HG03575 (cell line): ENCODE results near the gene SLC2A9.

Experiments
- ATAC-seq: cut with Tn5 transposase; IDR thresholded peaks from one replicate; pipeline ENCODE4 v1.9.1; 2021; ENCODE audit not compliant: unreplicated experiment, insufficient number of reproducible peaks, low FRiP score; ENCODE audit errors: extremely low read depth

The SLC2A9 gene

DNA sequence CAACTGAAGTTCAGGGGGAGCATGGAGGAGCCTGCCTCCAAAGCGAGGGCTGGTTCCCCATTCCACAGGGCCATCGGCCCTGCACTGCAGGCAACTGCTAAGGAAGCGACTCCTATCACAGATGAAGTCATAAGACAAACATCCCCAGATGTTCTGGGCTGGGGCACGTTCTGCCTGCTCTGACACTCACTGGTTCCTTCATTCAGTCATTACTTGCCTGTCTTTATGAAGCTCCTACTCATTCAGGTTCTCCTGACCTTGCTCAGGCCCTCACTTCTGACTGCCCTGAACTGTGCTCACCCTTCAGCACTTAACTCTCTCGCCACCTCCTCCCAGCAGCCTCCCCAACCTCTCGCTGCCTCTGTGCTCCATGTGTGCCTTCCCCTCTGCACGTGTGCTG lies 2.5 kb upstream of the SLC2A9 start:
- ATAC-seq = no peak

DNA sequence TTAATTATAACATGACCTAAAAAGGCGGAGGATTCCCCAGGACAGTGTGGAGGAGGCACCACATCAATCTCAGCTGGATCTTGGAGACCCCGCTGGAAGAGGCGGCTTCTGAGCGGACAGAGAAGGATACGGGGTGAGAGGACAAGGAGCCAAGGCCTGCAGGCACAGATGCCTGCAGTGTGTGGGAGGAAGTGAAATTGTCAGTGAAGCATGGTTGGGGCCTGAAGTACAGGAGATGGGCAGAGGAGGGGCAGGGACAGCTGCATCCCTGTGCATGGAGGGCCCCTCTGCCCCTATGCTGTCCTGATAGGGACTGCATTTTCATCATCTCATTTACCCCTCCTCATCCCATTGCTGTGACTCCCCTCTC lies 1.7 kb upstream of the SLC2A9 start:
- no peak for ATAC-seq

DNA sequence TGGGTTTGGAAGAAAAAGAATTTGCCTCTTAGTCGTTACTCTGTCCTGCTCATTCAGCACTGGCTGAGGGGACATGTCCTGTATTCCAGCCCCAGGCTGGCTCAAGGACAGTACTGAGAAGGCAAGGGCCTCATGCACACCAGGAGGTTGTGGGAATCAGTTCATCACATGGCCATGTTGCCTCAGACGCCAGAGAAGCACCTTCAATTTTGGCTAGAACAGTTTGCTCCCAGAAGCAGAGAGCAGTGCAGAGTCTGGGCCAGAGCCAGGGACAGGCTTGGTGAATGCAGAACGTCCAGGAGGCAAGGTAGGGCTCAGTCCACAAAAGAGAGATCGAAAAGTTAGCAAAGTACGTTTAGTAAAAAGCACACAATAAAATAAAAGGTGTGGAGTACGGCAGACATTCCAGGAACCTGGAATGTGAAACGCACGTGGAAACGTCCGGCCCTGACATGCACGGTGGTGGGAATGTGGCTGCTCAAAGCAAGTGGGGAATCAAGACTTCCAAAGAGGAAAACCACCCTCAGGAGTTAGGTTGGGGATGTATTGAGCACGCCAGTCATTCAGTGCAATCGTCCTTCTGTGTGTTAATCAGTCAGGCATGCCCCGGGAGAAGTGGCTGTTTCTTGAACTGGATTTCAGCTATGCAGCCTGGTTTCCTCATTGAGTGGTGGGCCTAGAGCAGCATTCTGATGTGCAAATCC lies 1.2 kb upstream of the SLC2A9 start:
- ATAC-seq = no peak

DNA sequence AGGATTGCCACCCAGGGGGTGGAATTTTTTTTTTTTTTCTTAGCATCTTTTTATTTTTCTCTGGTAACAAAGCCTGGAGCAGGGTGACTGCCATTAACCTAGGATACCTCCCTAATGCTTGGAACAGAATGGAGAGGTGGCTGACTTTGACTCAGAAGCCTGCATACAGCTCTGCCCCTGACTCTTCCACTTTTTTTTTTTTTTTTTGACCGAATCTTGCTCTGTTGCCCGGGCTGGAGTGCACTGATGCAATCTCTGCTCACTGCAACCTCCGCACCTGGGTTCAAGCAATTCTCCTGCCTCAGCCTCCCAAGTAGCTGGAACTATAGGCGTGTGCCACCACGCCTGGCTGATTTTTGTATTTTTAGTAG lies 341 bp upstream of the SLC2A9 start:
- no peak for ATAC-seq

DNA sequence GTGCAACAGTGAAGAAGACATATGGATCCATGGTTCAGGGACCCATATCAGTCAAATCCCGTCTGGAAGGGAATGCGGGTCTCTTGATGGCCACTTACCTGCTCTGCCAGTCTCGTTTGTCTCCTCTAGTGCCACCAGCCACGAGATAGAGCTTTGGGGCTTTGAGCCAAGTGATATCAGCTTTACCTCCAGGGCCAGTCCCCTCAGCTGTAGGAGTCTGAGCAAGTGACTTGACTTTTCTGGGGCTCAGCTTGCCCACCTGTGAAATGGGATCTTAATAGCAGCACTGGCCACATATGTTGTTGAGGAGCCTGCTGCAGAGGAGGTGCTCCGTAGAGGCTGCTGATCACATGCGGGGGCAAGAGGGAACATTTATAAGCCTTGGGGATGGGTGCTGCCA lies 1.2 kb downstream of the SLC2A9 start:
- no peak for ATAC-seq

DNA sequence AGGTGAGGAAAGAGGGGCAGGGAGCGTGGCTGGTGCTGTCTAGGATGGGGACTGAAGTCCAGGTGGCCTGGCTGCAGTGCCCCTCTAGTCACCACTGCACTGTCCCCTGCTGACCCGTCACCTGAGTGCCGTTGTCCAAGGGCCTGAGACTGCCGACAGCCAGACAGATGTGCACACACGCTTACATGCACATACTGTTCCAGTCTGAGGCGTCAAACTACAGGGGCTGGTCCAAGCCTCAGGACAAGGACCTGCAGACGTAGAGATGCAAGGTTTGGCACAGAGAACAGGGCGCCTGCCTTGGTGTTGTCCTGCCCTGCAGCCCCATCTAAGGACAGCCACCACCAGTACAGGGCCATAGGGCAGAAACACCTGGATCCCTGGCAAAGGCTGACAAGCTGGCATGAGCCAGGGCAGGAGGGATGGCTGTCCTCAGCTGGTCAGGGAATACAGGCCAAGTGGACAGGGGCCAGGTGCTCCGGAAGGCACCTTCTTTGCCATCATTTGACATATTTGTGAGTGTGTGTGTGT lies 1.7 kb downstream of the SLC2A9 start:
- ATAC-seq = no peak

DNA sequence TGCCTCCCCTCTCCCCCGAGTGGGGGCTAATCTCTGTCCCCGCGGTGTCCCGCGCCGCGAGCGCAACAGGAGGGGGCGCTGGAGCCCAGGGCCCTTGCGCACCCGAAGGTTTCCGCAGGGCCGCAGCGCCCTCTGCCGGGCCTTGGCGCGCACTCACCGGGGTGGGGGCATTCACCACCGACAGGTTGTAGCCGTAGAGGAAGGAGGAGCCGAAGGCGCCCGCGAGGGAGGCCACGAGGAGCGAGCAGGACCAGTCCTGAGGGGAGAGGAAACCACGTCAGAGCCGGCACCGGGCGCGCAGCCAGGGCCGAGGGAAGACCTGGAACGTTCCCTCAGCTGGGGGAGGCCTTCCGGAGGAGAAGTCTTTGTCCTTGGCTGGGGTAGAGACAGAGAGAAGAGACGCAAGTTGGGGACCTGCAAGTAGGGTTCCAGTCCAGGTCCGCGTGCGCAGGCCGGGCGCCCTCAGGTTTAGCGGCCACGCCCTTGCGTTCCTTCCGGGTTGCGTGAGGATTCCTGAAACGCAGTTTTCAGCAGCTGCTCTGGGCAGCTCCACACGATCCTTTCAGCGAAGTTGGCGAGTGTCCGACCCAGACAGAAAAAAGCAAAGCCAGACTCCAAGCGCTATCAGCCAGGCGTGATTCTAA lies 2.4 kb downstream of the SLC2A9 start:
- peak; percentile 82 for ATAC-seq

DNA sequence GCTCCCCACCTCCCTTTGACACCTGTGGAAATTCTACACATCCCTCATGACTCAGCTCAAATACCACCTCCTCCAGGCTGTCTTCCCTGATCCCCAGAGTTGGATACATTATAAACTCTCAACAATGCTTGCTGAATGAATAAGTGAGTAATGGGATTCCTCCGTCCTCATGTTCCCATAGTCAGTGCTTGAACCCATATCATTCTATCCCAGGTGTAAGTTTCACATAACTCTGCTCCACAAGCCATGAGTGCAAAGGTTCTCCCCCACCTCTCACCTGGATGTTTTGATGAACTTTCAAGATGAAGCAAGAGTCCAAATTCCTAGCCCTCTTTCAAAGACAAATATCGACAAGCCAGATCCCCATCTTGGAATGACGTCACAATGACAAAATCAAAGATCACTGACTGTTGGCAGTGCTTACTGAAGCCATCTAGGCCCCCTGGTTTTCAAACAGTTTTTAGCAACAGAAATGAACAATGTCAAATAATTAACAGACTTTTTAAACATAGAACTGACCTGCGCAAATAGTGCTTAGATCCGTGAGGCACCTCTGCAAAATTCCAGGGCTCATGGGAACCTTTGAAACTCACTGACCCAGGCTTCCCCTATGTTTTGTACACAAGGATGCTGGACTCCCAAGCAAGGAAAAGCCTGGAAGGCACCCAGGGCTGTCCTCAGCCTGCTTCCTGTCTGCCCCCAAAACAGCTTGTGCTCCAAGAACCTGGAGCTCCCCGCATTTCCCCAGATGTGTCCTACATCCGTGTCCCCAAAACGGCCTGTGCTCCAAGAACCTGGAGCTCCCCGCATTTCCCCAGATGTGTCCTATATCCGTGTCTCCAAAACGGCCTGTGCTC lies 4.0 kb downstream of the SLC2A9 start:
- ATAC-seq = no peak

DNA sequence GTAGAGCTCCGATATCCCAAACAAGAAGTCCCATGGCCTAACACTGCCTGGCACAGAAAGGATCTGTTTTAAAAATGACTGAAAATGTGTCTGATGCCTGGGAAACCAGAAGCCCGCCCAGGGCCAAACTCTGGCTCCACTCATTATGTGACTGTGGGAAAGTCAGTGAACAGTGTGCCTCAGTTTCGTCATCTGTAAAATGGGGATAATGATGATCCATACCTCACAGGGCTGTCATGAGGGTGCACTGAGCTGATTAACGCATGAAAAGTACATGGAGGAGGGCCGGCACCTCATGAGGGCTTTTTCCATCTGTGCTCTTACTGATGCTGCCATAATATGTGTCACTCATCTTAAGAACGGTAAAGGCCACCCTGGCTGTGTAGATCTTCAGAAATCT lies 5.1 kb downstream of the SLC2A9 start:
- no peak for ATAC-seq

DNA sequence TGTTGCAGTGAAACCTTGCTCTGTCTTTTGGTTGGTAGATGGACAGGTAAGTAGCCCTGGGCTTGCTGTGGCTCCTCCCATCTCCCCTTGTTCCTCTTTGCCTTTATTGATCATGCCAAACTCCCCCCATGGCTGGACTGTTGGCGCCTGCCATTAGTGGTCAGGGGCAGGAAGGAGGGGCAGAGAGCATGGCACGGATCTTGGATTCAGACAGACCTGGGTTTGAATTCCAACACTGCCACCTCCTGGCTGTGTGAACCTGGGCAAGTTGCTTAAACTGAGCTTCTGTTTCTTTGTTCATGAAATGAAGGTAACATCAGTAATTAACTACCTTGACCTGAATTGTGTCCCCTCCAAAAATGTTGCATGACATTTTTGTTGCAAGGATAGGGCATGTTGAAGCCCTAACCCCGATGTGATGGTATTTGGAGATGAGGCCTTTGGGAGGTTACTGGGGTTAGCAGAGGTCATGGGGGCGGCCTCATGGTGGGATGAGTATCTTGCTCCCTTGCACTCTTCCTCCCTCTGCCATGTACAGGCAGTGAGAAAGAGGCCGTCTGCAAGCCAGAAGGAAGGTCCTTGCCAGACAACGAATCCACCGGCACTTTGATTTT lies 6.0 kb downstream of the SLC2A9 start:
- ATAC-seq = no peak

DNA sequence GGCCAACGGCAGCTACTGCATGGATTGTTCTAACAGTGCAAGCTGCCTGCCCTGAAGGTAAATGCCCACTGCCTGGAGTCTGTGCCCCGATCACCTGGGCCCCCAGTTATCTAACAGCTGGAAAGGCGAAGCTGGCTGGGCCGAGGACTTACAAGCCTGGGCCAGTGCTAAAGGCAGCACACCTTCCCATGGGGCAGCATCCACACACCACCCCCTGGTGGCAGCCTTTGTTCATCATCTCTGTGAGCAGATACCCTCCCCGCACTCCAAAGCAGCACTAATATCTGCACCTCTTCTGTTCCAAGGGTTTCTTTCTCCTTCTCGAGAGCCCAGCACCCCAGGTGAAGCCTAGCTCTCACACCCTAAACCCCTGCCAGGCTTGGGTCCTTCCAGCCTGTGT lies 7.6 kb downstream of the SLC2A9 start:
- ATAC-seq = no peak

DNA sequence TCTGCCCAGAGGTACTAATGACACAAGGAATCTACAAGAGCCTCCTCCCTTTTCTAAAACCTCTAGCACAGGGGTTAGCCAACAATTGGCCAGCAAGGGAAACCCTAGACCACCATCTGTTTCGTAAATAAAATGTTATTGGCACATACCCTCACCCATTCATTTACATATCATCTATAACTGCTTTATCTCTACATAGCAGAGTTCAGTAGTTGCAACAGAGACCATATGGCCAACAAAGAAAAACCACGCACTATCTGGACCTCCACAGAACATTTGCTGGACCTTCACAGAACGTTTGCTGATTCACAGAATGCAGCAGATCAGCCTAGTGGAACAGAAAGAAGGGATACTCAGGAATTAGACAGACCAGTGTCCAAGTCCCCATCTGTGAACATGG lies 9.4 kb downstream of the SLC2A9 start:
- ATAC-seq = no peak

DNA sequence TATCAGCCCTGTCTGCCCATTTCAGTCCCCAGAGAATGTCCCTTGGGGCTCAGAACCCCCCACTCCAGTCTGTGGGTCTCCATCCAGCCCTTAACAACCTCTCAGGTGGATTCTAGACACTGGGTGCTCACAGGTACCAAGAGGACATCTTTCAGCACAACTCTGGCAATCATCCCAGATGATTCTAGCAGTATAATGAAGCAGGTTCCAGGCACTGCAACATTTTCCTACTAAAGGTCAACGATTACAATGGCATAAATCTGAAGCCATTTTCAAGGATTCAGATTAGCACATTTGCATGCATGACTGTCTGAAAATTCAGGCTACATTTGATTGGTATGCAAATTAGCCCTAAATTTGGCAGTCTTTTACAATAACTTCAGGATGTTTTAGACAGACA lies 10.0 kb downstream of the SLC2A9 start:
- ATAC-seq = no peak

DNA sequence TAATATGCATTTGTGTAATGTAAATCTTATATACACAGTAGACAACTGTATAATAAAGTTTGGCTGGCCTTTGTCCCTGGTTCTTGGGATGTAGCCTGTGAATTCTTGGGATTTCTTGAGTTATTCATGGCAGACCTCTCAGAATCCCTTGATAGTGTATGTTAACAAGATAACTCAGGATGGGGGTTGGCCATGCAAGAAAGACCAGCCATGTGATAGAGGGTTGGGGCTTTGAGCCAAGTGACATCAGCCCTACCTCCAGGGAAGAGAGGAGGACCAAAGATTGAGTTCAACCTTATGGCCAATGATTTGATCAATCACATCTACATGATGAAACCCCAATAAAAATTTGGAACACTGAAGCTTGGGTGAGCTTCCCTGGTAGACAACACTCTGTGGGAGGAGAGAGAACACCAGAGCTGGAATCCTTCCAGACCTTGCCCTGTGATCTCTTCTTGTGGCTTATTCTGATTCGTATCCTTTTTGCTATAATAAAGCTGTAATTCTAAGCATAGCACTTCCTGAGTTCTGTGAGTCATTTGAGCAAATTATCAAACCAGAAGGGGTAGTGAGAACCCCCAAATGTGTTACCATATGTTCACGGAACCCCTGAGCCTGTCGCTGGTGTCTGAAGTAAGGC lies 11.3 kb downstream of the SLC2A9 start:
- ATAC-seq = no peak

DNA sequence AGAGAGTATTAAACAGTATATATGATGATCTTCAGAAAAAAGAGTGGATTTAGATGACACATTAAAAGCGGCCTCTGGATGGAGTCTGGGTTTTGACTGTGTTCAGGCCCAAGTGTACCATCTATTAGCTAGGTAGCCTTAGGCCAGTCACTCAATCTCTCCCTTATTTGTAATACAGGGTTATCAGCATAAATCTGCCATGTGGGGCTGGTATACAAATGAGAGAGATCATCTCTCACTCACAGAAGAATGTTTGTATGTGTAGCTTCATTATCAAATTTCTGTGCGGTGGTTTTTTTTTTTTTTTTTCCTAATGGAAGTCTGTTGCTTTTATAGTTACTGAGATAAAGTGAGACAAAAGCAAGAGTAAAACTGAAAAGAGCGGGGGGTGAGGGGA lies 12.7 kb downstream of the SLC2A9 start:
- ATAC-seq = no peak

DNA sequence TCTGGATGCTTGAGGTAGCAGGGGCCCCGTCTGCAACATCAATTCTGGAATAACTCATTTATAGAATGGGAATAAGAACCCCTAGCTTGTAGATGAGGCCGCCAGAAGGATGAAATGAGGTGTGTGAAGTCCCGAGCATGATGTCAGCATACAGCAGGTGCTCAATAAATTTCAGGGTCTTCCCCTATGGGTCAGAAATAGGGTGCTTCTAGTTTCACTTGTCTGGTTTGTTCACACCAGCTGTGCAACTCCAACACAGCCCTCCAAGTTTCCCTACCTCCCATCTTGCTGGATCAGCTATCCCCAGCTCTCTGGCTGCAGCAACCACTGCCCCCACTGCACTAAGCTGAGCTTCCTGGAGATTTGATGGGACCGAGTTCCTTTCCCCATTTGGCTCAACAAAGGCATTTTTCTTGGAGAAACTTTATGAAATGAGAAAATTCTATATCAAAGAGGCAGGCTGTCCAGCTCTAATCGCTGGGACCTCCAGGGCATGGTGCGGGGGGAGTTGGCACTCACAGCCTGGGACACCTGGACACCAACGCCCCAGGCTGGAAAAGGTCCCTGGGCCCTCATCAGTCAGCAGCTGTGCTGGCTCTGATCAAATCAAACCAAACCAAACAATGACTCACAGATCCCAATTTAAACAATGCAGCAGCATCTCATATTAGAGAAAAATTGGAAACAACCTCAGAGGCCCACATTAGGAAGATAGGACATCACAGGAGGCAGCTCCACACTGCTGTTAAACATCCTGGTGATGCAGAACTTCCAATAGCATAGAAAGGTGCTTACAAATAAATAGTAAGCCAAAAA lies 13.3 kb downstream of the SLC2A9 start:
- ATAC-seq = no peak

DNA sequence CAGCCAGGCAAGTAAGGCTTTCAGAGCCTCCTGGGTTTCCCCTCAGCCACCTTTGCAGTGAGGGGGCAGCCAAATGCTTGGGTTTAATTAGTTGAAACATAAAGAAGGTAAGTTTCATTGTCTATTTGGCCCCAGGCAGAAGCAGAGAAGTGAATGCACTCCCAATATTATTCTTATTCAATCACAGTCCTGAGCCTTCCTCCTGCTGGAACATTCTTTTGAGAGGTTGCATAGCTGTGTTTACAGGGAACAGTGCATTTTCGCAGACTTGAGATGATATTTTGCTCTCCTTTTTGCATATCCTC lies 13.9 kb downstream of the SLC2A9 start:
- ATAC-seq = no peak

DNA sequence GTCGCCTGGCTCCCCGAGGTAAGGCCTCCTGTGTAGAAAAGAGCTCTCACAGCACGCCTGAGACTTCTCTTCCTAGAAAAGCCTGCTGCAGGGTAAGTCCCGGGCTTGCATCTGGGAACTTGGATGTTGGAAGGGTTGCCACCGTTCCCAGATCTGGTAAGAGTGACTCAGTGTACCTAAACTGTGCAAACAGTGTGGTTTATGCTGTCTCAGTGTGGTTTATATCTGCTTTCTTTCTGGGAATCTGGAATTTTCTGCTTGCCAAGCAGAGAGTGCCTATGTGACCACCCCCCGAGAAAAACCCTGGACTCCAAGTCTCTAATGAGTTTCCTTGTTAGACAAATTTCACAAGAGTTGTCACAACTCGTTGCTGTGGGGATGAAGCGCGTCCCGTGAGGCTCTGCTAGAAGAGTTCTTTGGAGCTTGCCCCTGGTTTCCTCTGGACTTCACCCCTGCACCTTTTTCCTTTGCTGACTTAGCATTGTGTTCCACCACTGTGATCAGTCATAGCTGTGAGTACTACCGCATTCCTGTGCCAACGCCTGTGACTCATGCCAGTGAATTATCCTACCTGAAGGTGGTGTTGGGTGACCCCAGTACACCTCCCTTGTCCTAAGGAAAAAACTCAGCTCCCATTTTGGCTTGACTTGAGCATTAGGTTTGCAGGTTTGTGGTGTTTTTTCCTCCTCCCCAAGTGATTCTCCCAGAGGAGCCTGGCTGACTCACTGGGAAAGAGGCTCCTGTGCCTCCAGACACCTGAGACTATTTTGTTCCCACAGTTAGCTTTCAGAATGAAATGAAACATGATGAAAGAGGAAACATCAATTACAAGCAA lies 14.5 kb downstream of the SLC2A9 start:
- no peak for ATAC-seq
